Smooth muscle cell (in vitro differentiated cells): Measurements from ENCODE around the gene TPMT. TPM values are rescaled to one million over a fixed set of nuclear protein-coding genes. Genes with fewer than 3 reads are reported as not detected.

Experiments
- DNase-seq: peaks from one replicate; lab custom pipeline; 2025; ENCODE audit not compliant: unreplicated experiment; lab: John Stamatoyannopoulos, UW
- H2AFZ ChIP-seq: fragments of 200-600 bp; sonication (generic); 2 replicates; pipeline ENCODE4 v1.6.0; 2016; ENCODE audit warnings: antibody characterized with exemption, low read depth, mild to moderate bottlenecking
- H3F3A ChIP-seq: fragments of 200-600 bp; sonication (generic); 2 replicates; pipeline ENCODE4 v1.6.0; 2017; ENCODE audit warnings: antibody characterized with exemption, low read depth
- H3K27ac ChIP-seq: fragments of 200-600 bp; sonication (generic); 2 replicates; pipeline ENCODE4 v1.5.1; 2016; ENCODE audit warnings: low read depth, mild to moderate bottlenecking
- H3K27me3 ChIP-seq: fragments of 200-600 bp; sonication (generic); 2 replicates; pipeline ENCODE4 v1.6.1; 2016; ENCODE audit warnings: low read depth, mild to moderate bottlenecking
- H3K36me3 ChIP-seq: fragments of 200-600 bp; sonication (generic); 2 replicates; pipeline ENCODE4 v1.5.1; 2016; ENCODE audit warnings: low read depth
- H3K4me1 ChIP-seq: fragments of 200-600 bp; sonication (generic); 2 replicates; pipeline ENCODE4 v1.5.1; 2016; ENCODE audit warnings: low read depth
- H3K4me2 ChIP-seq: fragments of 200-600 bp; sonication (generic); 2 replicates; pipeline ENCODE4 v1.6.0; 2016; ENCODE audit warnings: mild to moderate bottlenecking
- H3K4me3 ChIP-seq: fragments of 200-600 bp; sonication (generic); 2 replicates; pipeline ENCODE4 v1.5.1; 2016; ENCODE audit warnings: mild to moderate bottlenecking
- H3K79me2 ChIP-seq: fragments of 200-600 bp; sonication (generic); 2 replicates; pipeline ENCODE4 v1.6.0; 2016; ENCODE audit warnings: low read depth, mild to moderate bottlenecking
- H3K9ac ChIP-seq: fragments of 200-600 bp; sonication (generic); 2 replicates; pipeline ENCODE4 v1.6.0; 2016; ENCODE audit warnings: low read depth
- H3K9me3 ChIP-seq: fragments of 200-600 bp; sonication (generic); replicated peaks from 2 replicates; pipeline ENCODE4 v1.5.1; 2016; ENCODE audit warnings: low read depth
- H4K20me1 ChIP-seq: fragments of 200-600 bp; sonication (generic); 2 replicates; pipeline ENCODE4 v1.6.0; 2016; ENCODE audit warnings: low read depth
- CTCF ChIP-seq: fragments of 200-600 bp; sonication (generic); IDR thresholded peaks from 2 replicates; pipeline ENCODE4 v1.5.1; 2017; ENCODE audit warnings: borderline replicate concordance, mild to moderate bottlenecking, antibody characterized with exemption; ENCODE audit not compliant: insufficient read depth, poor library complexity, severe bottlenecking
- WGBS: methylation state at CpG from one replicate; pipeline ENCODE4 v1.1.7; 2016; ENCODE audit warnings: low lambda C conversion rate; 5-methylcytosine and 5-hydroxymethylcytosine counted together
- polyA plus RNA-seq: library from polyadenylated mRNA; unstranded; fragments of >200 nt; fragmentation: Nextera tagmentation; extraction: Ambion mirVana; gene quantifications from 2 replicates; pipeline ENCODE4 v1.2.1, GENCODE V29; 2016
- total RNA-seq: library from RNA; depleted of rRNA; stranded (reverse); fragments of >200 nt; gene quantifications from 2 replicates; pipeline ENCODE4 v1.2.3, GENCODE V29; 2014

TPMT gene
- total and polyA plus RNA-seq, 2 experiments from 2014 or later: 4.9 to 9.6 TPM

GRCh38 chr6:18183766-18184165, 28.9 kb upstream of the TPMT start:
- whole genome bisulfite sequencing: 87% methylated on average over 4 of the region's 4 CpGs
- no peaks in the 10 kb centered on the region for H4K20me1 ChIP-seq
- no peaks in the 10 kb centered on the region for H3K4me1 ChIP-seq
- H3K27ac ChIP-seq: no peak overlapping the region
- DNase-seq: no peak
- H3F3A ChIP-seq: no peaks in the 10 kb centered on the region
- no peak overlapping the region for H3K4me3 ChIP-seq
- no peak for TF ChIP-seq CTCF
- H3K27me3 ChIP-seq: no peaks in the 10 kb centered on the region
- no peaks in the 10 kb centered on the region for H3K79me2 ChIP-seq
- H3K9me3 ChIP-seq: no peaks in the 10 kb centered on the region
- no peak overlapping the region for H2AFZ ChIP-seq
- H3K36me3 ChIP-seq: no peaks in the 10 kb centered on the region
- H3K4me2 ChIP-seq: no peak overlapping the region
- no peak overlapping the region for H3K9ac ChIP-seq

GRCh38 chr6:18182568-18182967, 27.7 kb upstream of the TPMT start:
- Histone ChIP-seq H3K9ac (no peak overlapping the region), H3K79me2 (no peaks in the 10 kb centered on the region), H3K9me3 (no peaks in the 10 kb centered on the region), H2AFZ (no peak overlapping the region), H3K27ac (no peak overlapping the region), H3K4me3 (no peak overlapping the region), H3K4me1 (no peaks in the 10 kb centered on the region), H4K20me1 (no peaks in the 10 kb centered on the region), H3K27me3 (no peaks in the 10 kb centered on the region), H3K4me2 (no peak overlapping the region), H3F3A (no peaks in the 10 kb centered on the region), H3K36me3 (no peaks in the 10 kb centered on the region)
- no peak for TF ChIP-seq CTCF
- DNase-seq: no peak
- WGBS: 95% methylated on average over 4 of the region's 4 CpGs

- Histone ChIP-seq H3K4me1 (no peaks in the 10 kb centered on the region), H3K27me3 (no peaks in the 10 kb centered on the region), H3K4me2 (no peak overlapping the region), H3K27ac (no peak overlapping the region), H2AFZ (no peak overlapping the region), H3K36me3 (peaks cover 4% of the 10 kb centered on the region), H3K9ac (no peak overlapping the region), H3F3A (no peaks in the 10 kb centered on the region), H3K4me3 (no peak overlapping the region), H3K9me3 (no peaks in the 10 kb centered on the region), H4K20me1 (no peaks in the 10 kb centered on the region), H3K79me2 (no peaks in the 10 kb centered on the region)
- no peak for DNase-seq
- no peak for TF ChIP-seq CTCF
- WGBS: 93% methylated on average over 5 of the region's 5 CpGs
Observed at GRCh38 chr6:18179770-18180356, 25.0 kb upstream of the TPMT start.

- WGBS: 97% methylated on average over 3 of the region's 3 CpGs
- H3K4me1 ChIP-seq: no peaks in the 10 kb centered on the region
- no peak overlapping the region for H3K9ac ChIP-seq
- H3K4me3 ChIP-seq: no peak overlapping the region
- H2AFZ ChIP-seq: no peak overlapping the region
- peaks cover 4% of the 10 kb centered on the region for H3K36me3 ChIP-seq
- no peaks in the 10 kb centered on the region for H3F3A ChIP-seq
- H3K27me3 ChIP-seq: no peaks in the 10 kb centered on the region
- no peaks in the 10 kb centered on the region for H3K79me2 ChIP-seq
- no peaks in the 10 kb centered on the region for H4K20me1 ChIP-seq
- no peak for DNase-seq
- no peak overlapping the region for H3K27ac ChIP-seq
- no peaks in the 10 kb centered on the region for H3K9me3 ChIP-seq
- no peak for TF ChIP-seq CTCF
- H3K4me2 ChIP-seq: no peak overlapping the region
Observed at GRCh38 chr6:18178960-18179615, 24.2 kb upstream of the TPMT start.
